SK-N-MC (cell line): ENCODE results near the gene HOXD12.

Experiments used
- DNase-seq: peaks from one replicate; pipeline ENCODE4 v3.0.0-alpha.2; 2011; ENCODE audit warnings: low read depth, low spot score
- H3K27ac ChIP-seq: fragments of 200-600 bp; sonication (generic); 2 replicates; pipeline ENCODE4 v1.5.1; 2016; ENCODE audit warnings: mixed run types
- H3K36me3 ChIP-seq: fragments of 200-600 bp; sonication (generic); 2 replicates; pipeline ENCODE4 v1.6.1; 2017; ENCODE audit warnings: antibody characterized with exemption, low read length, mixed read lengths; ENCODE audit not compliant: insufficient read depth
- H3K4me3 ChIP-seq: fragments of 200-600 bp; sonication (generic); 2 replicates; pipeline ENCODE4 v1.5.1; 2016
- H3K9ac ChIP-seq: fragments of 200-600 bp; sonication (generic); 2 replicates; pipeline ENCODE4 v1.8.0; 2017; ENCODE audit warnings: mixed run types, mixed read lengths; ENCODE audit not compliant: insufficient read length
- H3K9me3 ChIP-seq: fragments of 200-600 bp; sonication (generic); 2 replicates; pipeline ENCODE4 v1.6.1; 2017; ENCODE audit warnings: low read depth, mild to moderate bottlenecking, antibody characterized with exemption, low read length, moderate library complexity, mixed read lengths
- EZH2 ChIP-seq: fragments of 200-600 bp; sonication (generic); IDR thresholded peaks from one replicate; pipeline ENCODE4 v1.6.1; 2017; ENCODE audit warnings: antibody characterized with exemption
- FOXP2 ChIP-seq: optimal IDR thresholded peaks from 2 replicates; pipeline ENCODE3; 2011; ENCODE audit warnings: mild to moderate bottlenecking, moderate library complexity; ENCODE audit not compliant: insufficient read depth; ENCODE audit errors: extremely low read length, control extremely low read depth
- POLR2AphosphoS5 ChIP-seq: IDR thresholded peaks from 2 replicates; pipeline ENCODE4 v1.6.1; 2012; ENCODE audit warnings: mild to moderate bottlenecking, low read depth, low read length, borderline replicate concordance

Gene HOXD12

DNA sequence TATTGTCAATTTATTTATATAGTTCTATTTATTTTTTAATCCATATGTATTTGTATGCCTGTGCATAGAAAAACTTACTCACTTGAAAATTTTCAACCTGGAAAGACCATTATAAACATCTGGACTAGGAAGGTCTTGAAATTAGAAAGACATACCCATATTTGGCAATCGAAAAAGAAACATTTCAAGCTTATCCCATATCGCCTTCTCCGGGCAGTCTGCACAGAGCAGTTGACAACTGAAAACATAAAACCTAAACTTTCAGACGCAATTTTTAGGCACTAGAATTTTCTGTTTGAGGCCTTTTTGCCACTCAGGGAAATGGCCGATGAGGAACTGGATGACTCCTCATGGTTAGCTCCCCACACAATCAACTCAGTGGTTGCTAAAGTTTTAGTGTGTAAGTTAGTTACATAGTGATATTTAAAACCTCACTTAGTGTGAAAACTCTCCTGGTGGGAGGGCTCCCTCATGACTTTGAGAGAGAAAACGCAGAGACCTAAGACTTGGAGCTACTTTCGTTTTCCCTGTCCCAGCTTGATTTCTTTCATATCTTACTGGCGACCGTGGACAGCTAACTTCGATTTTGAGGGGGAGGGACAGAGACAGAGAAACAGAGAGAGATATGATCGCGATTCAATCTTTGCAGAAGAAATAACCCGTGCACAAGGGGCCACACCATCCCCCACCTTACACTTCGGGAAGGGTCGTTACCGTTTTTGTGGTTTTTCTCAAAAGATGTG lies 3.2 kb upstream of the HOXD12 start:
- Histone ChIP-seq H3K9ac (peak overlapping the region; percentile 90), H3K27ac (peak overlapping the region; percentile 96)
- no peak; the same call in 1 of the 2 replicates for TF ChIP-seq POLR2AphosphoS5
- TF ChIP-seq FOXP2: no peak
- no peak for TF ChIP-seq EZH2

DNA sequence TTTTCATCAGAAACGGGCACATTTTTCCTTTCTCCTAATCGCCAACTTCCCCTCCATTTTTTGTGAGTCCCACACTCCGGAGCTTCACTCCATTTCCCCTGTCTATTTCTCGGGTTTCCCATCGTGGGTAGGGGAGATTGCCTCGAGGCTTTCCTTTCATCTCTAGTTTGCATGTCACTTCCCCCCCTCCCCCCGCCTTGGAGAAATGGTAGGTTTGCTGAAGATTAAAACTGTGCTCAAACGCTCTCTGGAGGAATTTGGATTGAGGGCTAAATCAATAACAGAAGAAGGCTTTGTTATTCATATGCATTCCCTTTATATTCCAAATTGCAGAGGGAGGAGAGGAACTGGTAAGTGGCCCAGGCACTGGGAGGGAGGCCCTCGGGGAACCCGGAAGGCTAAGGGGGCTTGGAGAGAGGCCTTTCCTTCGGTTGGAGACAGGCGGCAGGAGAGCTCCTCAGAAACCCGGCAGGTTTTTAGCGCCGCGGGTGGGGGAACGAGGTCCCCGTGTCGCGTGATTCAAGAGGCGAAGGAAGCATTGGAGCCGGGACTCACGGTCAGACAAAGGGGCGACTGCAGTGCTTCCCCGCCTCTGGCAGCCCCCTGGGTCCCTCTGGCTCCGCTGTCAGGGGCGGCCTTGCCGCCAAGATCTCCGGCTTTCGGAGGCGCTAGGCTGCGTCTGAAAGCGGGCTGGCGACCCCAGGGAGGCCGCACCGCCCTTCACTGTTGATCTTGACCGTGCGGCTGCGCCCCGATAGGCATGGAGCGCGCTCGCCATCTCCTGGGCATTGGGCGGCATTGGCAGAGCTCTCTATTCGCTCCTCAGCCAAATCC lies 2.4 kb upstream of the HOXD12 start:
- H3K9me3 ChIP-seq: no peaks in the 10 kb centered on the region
- H3K36me3 ChIP-seq: peaks cover 20% of the 10 kb centered on the region
- DNase-seq: peak; percentile 73
- H3K9ac ChIP-seq: peak overlapping the region; percentile 90
- TF ChIP-seq FOXP2: peak; percentile 42
- no peak for TF ChIP-seq EZH2
- H3K27ac ChIP-seq: peak overlapping the region; percentile 96
- H3K4me3 ChIP-seq: peak overlapping the region; percentile 89

More for the DNA sequence above, 3.2 kb upstream of the HOXD12 start:
- Histone ChIP-seq H3K4me3 (peak overlapping the region; percentile 89), H3K9me3 (no peaks in the 10 kb centered on the region), H3K36me3 (peaks cover 20% of the 10 kb centered on the region)
- no peak for DNase-seq

DNA sequence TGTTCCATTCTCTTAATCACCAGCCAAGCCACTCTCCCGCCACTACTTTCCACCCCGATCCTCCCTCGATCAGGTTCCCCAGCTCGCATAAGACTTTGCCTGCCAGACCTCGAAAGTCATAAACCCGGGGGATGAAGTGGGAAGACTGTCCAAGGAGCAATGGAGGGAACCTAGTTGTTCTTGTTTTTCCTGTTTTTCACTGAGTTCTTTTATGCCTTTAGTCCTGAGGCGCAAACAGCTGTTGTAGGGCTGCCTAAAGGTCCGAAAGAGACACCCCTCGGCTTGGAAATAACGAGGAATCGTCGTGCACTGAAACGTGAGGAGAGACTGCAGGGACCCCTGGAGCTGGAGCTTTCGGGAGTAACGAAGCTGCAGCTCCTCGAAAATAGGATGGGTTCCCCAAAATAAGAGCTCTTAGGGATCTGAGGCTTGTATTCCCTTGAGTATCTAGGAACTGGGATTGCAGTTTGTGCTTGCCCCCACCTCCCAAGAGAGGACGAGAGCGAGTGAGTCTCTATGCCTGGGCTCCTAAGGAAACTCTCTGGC lies 1.7 kb upstream of the HOXD12 start:
- Histone ChIP-seq H3K36me3 (peaks cover 20% of the 10 kb centered on the region), H3K9ac (peak overlapping the region; percentile 90), H3K9me3 (no peaks in the 10 kb centered on the region), H3K4me3 (peak overlapping the region; percentile 89), H3K27ac (peak overlapping the region; percentile 96)
- TF ChIP-seq POLR2AphosphoS5 (no peak), FOXP2 (no peak), EZH2 (no peak)
- DNase-seq: no peak

DNA sequence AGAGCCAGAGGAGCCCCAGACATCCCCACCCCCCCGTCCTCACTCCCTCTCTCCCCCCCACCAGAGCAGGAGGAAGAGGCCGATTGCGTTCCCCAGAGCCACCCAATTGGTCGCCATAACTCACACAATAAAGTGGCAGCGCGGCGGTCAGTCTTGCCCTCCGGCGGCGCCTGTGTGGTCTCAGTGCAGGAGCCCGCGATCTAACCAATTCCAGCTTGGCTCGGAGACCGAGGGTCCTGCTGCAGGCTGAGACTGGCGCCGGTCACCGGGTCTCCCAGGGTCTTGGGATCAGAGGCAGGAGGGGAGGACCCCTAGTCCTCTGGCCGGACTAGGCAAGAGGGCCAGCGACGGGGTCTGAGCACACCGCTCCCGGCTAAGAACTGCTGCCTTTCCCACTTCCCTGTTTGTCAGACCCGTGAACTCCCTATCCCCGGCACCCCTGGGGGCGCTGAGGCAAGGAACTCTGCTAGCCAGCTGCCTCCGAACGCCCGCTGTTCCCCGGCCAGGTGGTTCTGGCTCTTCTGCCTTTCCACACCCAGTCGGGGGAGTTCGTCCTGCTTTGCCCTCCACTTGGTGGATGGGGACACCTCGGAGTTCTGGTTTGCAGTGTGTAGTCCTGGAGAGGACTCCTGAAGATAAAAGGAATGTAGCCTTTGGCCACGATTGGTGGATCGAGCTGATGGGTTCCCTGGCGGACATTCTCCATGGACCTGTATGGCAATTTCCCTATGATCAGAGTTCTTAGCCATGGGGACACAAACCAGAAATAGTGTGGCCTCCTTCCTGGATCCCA lies 1.0 kb upstream of the HOXD12 start:
- Histone ChIP-seq H3K36me3 (peaks cover 20% of the 10 kb centered on the region), H3K4me3 (no peak overlapping the region; the same call in 1 of the 2 replicates), H3K9me3 (no peaks in the 10 kb centered on the region), H3K9ac (no peak overlapping the region), H3K27ac (no peak overlapping the region)
- no peak for TF ChIP-seq POLR2AphosphoS5
- no peak for TF ChIP-seq EZH2
- TF ChIP-seq FOXP2: no peak
- no peak for DNase-seq

DNA sequence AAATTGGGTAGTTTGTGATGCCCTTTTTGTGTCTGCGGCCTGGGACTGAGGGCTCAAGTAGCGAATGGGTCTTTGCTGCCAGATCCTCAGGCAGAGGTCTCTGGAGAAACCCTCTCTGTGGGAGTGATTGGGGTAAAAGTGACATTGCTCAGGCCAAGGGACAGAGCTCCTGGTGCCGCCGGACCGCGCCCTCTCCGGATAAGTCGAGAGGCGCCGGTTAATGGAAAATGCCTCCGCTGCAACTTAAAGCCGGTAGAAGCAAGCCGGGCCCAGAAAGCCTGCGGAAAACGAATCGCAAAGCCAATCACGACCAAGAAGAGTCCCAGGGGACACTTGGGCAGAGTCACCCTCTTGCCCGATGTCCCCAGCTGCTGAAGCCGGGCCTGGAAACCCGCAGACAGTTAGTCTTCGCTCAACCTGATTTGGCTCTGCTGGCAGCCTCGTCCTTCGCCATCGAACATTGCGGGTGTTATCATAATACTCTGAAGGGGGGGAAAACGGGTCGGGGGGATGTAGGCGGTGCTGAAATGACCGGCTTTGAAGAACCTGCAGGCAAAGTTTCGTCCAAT lies 352 bp upstream of the HOXD12 start:
- no peak for DNase-seq
- Histone ChIP-seq H3K9ac (no peak overlapping the region), H3K9me3 (no peaks in the 10 kb centered on the region), H3K27ac (no peak overlapping the region), H3K36me3 (peaks cover 17% of the 10 kb centered on the region), H3K4me3 (no peak overlapping the region)
- TF ChIP-seq FOXP2: no peak
- TF ChIP-seq EZH2: no peak
- no peak for TF ChIP-seq POLR2AphosphoS5

DNA sequence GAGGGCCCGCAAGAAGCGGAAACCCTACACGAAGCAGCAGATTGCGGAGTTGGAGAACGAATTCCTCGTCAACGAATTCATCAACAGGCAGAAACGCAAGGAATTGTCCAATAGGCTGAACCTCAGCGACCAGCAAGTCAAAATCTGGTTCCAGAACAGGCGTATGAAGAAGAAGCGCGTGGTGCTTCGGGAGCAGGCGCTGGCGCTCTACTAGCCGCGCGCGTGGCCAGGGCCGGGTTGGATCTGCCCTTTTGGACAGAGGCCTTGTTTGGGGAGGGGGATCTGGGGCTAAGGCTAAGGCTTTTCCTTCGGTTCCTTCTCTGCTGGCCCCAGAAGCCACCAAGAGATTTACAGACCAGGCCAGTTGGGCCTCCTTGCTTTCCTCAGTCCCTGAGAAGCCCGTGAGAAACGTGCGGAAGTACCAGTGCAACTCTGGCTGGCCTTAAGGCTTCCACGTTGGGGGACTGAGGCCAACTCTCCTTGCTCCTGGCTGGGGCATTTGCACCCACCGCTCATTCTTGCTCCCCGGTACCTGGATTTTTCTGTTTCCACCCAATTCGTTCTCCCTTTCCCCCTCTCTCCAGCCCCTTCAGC lies 1.0 kb downstream of the HOXD12 start:
- H3K36me3 ChIP-seq: peaks cover 3% of the 10 kb centered on the region
- peak overlapping the region; percentile 23 for H3K9ac ChIP-seq
- no peak for TF ChIP-seq EZH2
- no peak for TF ChIP-seq POLR2AphosphoS5
- TF ChIP-seq FOXP2: no peak
- no peaks in the 10 kb centered on the region for H3K9me3 ChIP-seq
- H3K27ac ChIP-seq: peak overlapping the region; percentile 84
- DNase-seq: no peak
- peak overlapping the region; percentile 30; the same call in 1 of the 2 replicates for H3K4me3 ChIP-seq

DNA sequence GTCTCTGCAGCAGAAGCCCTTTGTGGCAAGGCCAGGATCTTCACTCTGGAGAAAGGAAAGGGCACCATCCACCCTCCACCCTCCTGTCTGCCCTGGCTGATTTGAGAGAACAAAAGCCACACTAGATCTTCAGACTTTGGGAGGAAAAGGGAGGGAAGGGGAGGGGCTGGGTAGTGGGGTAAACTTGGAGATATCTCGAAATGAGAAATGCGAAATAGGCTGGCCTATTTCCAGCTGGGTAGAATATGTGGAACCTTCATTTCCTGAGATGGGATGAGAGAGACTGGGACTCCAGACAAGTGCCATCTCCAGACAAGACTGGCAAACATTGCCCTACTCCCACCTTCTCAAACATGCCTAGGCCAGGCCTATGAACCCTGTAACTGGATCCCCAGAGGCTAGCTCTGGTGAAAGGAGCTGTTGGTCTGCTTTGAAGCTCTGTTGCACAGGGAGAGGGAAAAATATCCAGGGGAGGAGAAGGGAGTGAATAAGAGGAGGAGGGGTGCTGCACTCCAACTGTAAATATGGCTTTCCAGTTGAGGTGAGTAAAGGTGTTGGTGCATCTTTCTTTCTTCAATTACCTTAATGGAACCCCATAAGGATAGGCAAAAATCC lies 1.7 kb downstream of the HOXD12 start:
- Histone ChIP-seq H3K9ac (peak overlapping the region; percentile 23), H3K4me3 (peak overlapping the region; percentile 46), H3K36me3 (no peaks in the 10 kb centered on the region), H3K27ac (peak overlapping the region; percentile 84), H3K9me3 (no peaks in the 10 kb centered on the region)
- TF ChIP-seq EZH2: no peak
- peak; percentile 12 for TF ChIP-seq FOXP2
- peak; percentile 52 for TF ChIP-seq POLR2AphosphoS5
- no peak for DNase-seq
